Loucy (cell line): Measurements from ENCODE around the gene LPP.

Experiments
- H2AFZ ChIP-seq: fragments of 200-600 bp; sonication (generic); 2 replicates; pipeline ENCODE4 v1.6.0; 2016; ENCODE audit warnings: antibody characterized with exemption, mild to moderate bottlenecking, low read length, moderate library complexity
- H3F3A ChIP-seq: fragments of 200-600 bp; 2 replicates; pipeline ENCODE4 v1.6.0; 2016; ENCODE audit warnings: antibody characterized with exemption, low read depth, mild to moderate bottlenecking
- H3K27me3 ChIP-seq: fragments of 200-600 bp; sonication (generic); 2 replicates; pipeline ENCODE4 v1.6.1; 2014; ENCODE audit warnings: low read length, mild to moderate bottlenecking; ENCODE audit not compliant: insufficient read depth, poor library complexity, severe bottlenecking
- H3K36me3 ChIP-seq: fragments of 200-600 bp; sonication (generic); 2 replicates; pipeline ENCODE4 v1.6.1; 2016; ENCODE audit warnings: low read length; ENCODE audit not compliant: insufficient read depth
- H3K4me1 ChIP-seq: fragments of 200-600 bp; sonication (generic); 2 replicates; pipeline ENCODE4 v1.5.1; 2014; ENCODE audit warnings: low read length, mild to moderate bottlenecking; ENCODE audit not compliant: insufficient read depth, poor library complexity, severe bottlenecking
- H3K4me2 ChIP-seq: fragments of 200-600 bp; sonication (generic); 2 replicates; pipeline ENCODE4 v1.6.0; 2014; ENCODE audit warnings: antibody characterized with exemption, low read length, low read depth, mild to moderate bottlenecking; ENCODE audit not compliant: poor library complexity, severe bottlenecking
- H3K4me3 ChIP-seq: fragments of 200-600 bp; sonication (generic); 2 replicates; pipeline ENCODE4 v1.5.1; 2014; ENCODE audit warnings: low read length, mild to moderate bottlenecking, mixed read lengths; ENCODE audit not compliant: poor library complexity, severe bottlenecking
- H3K79me2 ChIP-seq: fragments of 200-600 bp; sonication (generic); 2 replicates; pipeline ENCODE4 v1.6.1; 2014; ENCODE audit warnings: low read length; ENCODE audit not compliant: insufficient read depth
- H3K9ac ChIP-seq: fragments of 200-600 bp; sonication (generic); 2 replicates; pipeline ENCODE4 v1.6.0; 2014; ENCODE audit warnings: mild to moderate bottlenecking, low read depth, low read length, moderate library complexity; ENCODE audit not compliant: poor library complexity, severe bottlenecking
- H3K9me2 ChIP-seq: fragments of 200-600 bp; sonication (generic); replicated peaks from 2 replicates; pipeline ENCODE4 v1.6.1; 2016; ENCODE audit warnings: low read depth, low read length, mixed read lengths
- H3K9me3 ChIP-seq: fragments of 200-600 bp; sonication (generic); 2 replicates; pipeline ENCODE4 v1.6.1; 2014; ENCODE audit warnings: mild to moderate bottlenecking, antibody characterized with exemption, low read length, low read depth; ENCODE audit not compliant: insufficient read depth
- H4K20me1 ChIP-seq: fragments of 200-600 bp; sonication (generic); 2 replicates; pipeline ENCODE4 v1.6.0; 2014; ENCODE audit warnings: antibody characterized with exemption, low read length, mild to moderate bottlenecking; ENCODE audit not compliant: insufficient read depth, poor library complexity, severe bottlenecking
- EZH2phosphoT487 ChIP-seq: fragments of 200-600 bp; IDR thresholded peaks from 2 replicates; pipeline ENCODE4 v1.6.1; 2018; ENCODE audit warnings: antibody characterized with exemption, mild to moderate bottlenecking, moderate library complexity, borderline replicate concordance
- TF ChIP-seq, protein P1 (sequence below): fragments of 200-600 bp; sonication (generic); conservative IDR thresholded peaks from 2 replicates; pipeline ENCODE4 v1.5.1; 2014; ENCODE audit warnings: mild to moderate bottlenecking, antibody characterized with exemption, low read length

Gene LPP

DNA sequence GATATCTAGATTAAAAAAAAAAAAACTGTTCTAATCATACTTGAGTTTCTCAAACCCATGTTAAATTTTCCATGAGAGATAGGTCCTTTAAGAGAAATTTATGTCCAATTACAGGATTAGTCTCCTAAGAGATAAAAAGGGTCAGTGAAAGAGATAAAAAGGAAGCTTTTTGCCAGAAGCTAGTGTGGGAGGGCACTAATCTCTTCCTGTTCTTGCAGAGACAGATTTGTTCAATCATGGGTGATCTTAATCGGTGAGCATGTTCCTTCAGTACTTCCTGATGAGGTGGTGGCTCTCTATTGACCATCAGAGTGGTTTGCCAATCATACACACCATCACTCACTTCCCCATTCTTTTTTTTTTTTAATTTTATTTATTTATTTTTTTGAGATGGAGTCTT lies 16.9 kb upstream of the LPP start:
- no peaks in the 10 kb centered on the region for H3K27me3 ChIP-seq
- no peak overlapping the region for H3K4me2 ChIP-seq
- H4K20me1 ChIP-seq = no peaks in the 10 kb centered on the region
- no peaks in the 10 kb centered on the region for H3F3A ChIP-seq
- no peak overlapping the region for H3K9ac ChIP-seq
- TF ChIP-seq, protein P1, sequence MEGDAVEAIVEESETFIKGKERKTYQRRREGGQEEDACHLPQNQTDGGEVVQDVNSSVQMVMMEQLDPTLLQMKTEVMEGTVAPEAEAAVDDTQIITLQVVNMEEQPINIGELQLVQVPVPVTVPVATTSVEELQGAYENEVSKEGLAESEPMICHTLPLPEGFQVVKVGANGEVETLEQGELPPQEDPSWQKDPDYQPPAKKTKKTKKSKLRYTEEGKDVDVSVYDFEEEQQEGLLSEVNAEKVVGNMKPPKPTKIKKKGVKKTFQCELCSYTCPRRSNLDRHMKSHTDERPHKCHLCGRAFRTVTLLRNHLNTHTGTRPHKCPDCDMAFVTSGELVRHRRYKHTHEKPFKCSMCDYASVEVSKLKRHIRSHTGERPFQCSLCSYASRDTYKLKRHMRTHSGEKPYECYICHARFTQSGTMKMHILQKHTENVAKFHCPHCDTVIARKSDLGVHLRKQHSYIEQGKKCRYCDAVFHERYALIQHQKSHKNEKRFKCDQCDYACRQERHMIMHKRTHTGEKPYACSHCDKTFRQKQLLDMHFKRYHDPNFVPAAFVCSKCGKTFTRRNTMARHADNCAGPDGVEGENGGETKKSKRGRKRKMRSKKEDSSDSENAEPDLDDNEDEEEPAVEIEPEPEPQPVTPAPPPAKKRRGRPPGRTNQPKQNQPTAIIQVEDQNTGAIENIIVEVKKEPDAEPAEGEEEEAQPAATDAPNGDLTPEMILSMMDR = no peak
- H3K4me1 ChIP-seq = peaks cover 6% of the 10 kb centered on the region
- no peaks in the 10 kb centered on the region for H3K36me3 ChIP-seq
- no peaks in the 10 kb centered on the region for H3K9me2 ChIP-seq
- H3K4me3 ChIP-seq = no peak overlapping the region
- no peaks in the 10 kb centered on the region for H3K9me3 ChIP-seq
- H3K79me2 ChIP-seq = no peaks in the 10 kb centered on the region
- no peak overlapping the region; the same call in 1 of the 2 replicates for H2AFZ ChIP-seq

DNA sequence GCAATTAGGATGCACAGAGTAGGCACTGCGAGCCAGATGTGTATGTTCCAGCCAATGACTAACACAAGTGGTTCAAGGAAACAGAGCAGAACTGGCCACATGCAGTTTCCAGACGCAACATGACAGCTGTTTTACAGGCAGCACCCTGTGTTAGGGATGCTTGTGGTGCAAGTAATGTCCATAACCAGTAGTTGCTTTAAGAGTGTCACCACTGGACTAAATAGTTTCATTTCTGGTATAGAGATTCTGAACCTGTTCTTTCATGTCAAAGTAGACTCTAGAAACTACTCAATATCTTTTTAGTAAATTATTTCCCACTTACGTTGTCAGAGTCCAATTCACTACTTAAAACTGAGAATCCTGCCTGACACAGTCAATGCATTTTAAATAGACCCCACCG lies 14.5 kb upstream of the LPP start:
- Histone ChIP-seq H3K4me2 (no peak overlapping the region), H3K79me2 (no peaks in the 10 kb centered on the region), H3K27me3 (no peaks in the 10 kb centered on the region), H3K4me3 (no peak overlapping the region), H3K4me1 (peaks cover 6% of the 10 kb centered on the region), H3F3A (no peaks in the 10 kb centered on the region), H3K9ac (no peak overlapping the region), H3K9me2 (no peaks in the 10 kb centered on the region), H3K9me3 (no peaks in the 10 kb centered on the region), H2AFZ (no peak overlapping the region), H4K20me1 (no peaks in the 10 kb centered on the region), H3K36me3 (no peaks in the 10 kb centered on the region)
- no peak for TF ChIP-seq EZH2phosphoT487
- TF ChIP-seq, protein P1 = no peak

DNA sequence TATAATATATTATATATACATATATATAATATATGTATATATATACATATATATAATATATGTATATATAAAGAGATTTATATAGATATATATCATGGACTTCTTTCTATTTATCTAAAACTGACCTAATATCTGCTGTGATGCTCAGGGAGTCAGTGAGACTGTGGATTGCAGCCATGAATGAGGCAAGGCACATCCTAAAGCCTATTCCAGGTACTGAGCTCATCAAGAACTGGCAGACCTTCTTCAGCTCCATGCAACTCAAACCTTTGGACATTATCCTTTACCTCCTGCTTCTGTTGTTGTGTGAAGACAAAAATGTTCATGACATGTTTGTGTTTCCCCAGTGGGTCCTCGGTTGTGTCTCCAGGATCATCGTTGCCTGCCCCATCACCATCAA lies 7.7 kb upstream of the LPP start:
- Histone ChIP-seq H3K4me3 (no peak overlapping the region), H3K4me2 (no peak overlapping the region)

More for the DNA sequence above, 7.7 kb upstream of the LPP start:
- Histone ChIP-seq H3K27me3 (no peaks in the 10 kb centered on the region), H3K79me2 (no peaks in the 10 kb centered on the region), H3K9me3 (no peaks in the 10 kb centered on the region), H3K9me2 (no peaks in the 10 kb centered on the region), H3K36me3 (no peaks in the 10 kb centered on the region), H4K20me1 (no peaks in the 10 kb centered on the region), H2AFZ (no peak overlapping the region), H3K9ac (no peak overlapping the region), H3K4me1 (peaks cover 11% of the 10 kb centered on the region), H3F3A (0 out of 2 replicates have a peak, but pooled peaks cover 6% of the 10 kb centered on the region)
- TF ChIP-seq EZH2phosphoT487 = no peak
- TF ChIP-seq, protein P1 = no peak
